ENCODE results near the gene CFAP157.

Gene CFAP157

DNA sequence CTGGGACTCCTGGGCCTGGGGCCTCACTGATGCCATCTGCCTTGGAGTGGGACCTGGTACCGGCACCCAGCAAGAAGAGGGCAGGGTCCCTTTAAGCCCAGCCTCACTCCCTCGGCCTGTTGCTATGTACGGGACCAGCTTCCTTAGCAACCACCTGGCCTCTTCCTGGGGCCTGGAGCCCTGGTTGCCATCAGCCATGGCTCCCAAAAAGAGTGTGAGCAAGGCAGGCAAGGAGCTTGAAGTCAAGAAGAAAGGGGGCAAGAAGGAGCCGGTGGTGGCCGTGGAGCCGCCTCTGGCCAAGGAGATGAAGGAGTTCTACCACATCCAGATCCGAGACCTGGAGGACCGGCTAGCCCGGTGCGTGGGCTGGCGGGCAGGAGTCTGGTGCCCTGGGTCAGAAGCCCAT lies at the start of gene CFAP157:
Gene CFAP157, plus strand, starts transcription at position 153 of the 406 bp plus-strand sequence. Its CDS starts 44 bp downstream, at position 197.
- Histone ChIP-seq H3K9me3 (ENCODE audit: low read depth, low read length) (no peaks in the 10 kb centered on the region), H3K36me3 (ENCODE audit: insufficient read depth, low read length) (no peaks in the 10 kb centered on the region), H3K27ac (no peak within 1 kb of the TSS), H3K4me3 (no peak within 1 kb of the TSS), H3K9ac (ENCODE audit: insufficient read length) (no peak within 1 kb of the TSS)
- no peak for DNase-seq (ENCODE audit: low read depth, low spot score)
- TF ChIP-seq EZH2 (IDR thresholded peaks at IDR 0.05) (no peak), POLR2AphosphoS5 (IDR thresholded peaks at IDR 0.05; ENCODE audit: borderline replicate concordance, low read depth, low read length) (no peak)

DNA sequence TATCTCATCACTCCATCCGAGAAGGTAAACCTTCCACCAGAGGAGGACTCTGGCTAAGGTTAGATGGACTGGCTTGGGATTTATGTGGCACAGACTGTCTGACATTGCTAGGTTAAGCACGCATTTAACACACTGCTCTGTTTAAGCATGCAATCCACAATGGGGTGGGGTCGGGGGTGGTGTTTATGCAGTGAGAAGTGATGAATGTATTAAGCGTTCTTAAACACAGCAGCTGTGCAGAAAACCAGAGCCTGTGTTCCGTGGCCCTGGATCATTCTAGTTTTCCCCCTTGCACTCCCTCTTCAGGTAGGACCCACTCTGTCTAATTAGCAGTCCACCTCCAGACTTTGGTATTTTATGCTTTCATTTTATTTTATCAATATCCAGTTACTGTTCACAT lies 48.4 kb upstream of the CFAP157 start:
- DNase-seq (ENCODE audit: low read depth, low spot score): no peak
- no peaks in the 10 kb centered on the region for H3K36me3 ChIP-seq (ENCODE audit: insufficient read depth, low read length)

DNA sequence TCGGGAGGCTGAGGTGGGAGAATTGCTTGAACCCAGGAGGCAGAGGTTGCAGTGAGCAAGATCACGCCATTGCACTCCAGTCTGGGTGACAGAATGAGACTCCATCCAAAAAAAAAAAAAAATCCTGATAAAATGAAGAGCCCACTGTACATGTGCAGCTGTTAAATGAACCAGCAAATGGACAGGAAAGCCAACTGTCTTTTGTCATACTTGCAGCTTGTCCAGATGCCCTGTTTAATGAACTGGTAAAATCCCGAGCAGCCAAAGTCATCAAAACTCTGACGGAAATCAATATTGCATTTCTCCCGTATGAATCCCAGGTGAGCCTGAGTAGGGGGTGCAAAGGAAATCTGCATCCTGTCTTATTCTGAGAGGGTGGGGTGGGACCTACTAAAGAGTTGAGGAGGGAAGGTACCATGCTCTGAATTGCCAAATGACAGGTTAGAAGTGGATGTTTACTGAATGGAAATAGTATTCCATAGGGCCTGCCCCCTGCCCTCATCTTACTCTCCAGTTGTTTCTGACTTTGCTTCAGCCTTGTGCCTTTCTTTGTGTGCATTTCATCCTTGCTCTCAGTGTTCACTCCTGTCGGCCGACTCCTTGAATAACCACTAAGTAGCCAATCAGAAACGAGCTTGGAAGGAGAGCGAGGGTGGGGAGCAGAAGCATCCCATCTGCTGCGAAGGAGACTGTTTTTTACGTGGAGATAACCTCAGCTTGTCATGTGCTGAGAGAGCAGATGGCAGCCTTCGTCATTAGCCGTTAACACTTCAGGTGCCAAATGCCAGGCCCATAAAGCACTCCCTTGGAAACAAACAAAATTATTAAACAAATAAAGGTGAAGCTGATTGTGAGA lies 45.7 kb upstream of the CFAP157 start:
- Histone ChIP-seq H3K9me3 (ENCODE audit: low read depth, low read length) (no peaks in the 10 kb centered on the region), H3K27ac (no peak overlapping the region), H3K4me3 (no peak overlapping the region), H3K36me3 (ENCODE audit: insufficient read depth, low read length) (no peaks in the 10 kb centered on the region), H3K9ac (ENCODE audit: insufficient read length) (no peak overlapping the region)
- TF ChIP-seq FOXP2 (optimal IDR thresholded peaks at IDR 0.05; ENCODE audit: control extremely low read depth, extremely low read length, insufficient read depth): no peak
- no peak for TF ChIP-seq POLR2AphosphoS5 (IDR thresholded peaks at IDR 0.05; ENCODE audit: borderline replicate concordance, low read depth, low read length)
- TF ChIP-seq EZH2 (IDR thresholded peaks at IDR 0.05): no peak
- DNase-seq (ENCODE audit: low read depth, low spot score): no peak

More for the DNA sequence above, 48.4 kb upstream of the CFAP157 start:
- H3K27ac ChIP-seq: no peak overlapping the region
- no peak overlapping the region for H3K4me3 ChIP-seq
- no peak for TF ChIP-seq POLR2AphosphoS5 (IDR thresholded peaks at IDR 0.05; ENCODE audit: borderline replicate concordance, low read depth, low read length)
- TF ChIP-seq FOXP2 (optimal IDR thresholded peaks at IDR 0.05; ENCODE audit: control extremely low read depth, extremely low read length, insufficient read depth): no peak
- no peak for TF ChIP-seq EZH2 (IDR thresholded peaks at IDR 0.05)
- H3K9me3 ChIP-seq (ENCODE audit: low read depth, low read length): no peaks in the 10 kb centered on the region
- H3K9ac ChIP-seq (ENCODE audit: insufficient read length): no peak overlapping the region

DNA sequence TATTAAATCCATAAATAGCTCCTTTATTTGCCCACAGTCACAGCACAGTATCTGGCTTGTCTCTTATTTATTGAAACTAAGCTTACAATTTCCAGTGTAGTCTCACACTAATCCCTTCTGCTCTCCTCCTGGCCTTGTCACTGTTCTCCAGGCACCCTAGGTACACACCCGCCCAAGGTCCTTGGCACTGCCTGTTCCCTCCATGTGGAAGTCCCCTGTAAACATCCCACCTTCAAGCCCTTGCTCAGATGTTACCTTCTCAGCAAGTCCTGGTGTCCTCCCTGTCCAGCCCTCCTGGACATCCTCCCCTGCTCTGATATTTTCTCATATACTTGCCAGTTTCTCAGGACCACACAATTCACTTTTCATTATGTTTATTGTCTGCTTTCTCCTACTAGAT lies 44.2 kb upstream of the CFAP157 start:
- H3K27ac ChIP-seq: no peak overlapping the region
- H3K9me3 ChIP-seq (ENCODE audit: low read depth, low read length): no peaks in the 10 kb centered on the region
- H3K4me3 ChIP-seq: no peak overlapping the region
- no peaks in the 10 kb centered on the region for H3K36me3 ChIP-seq (ENCODE audit: insufficient read depth, low read length)
- H3K9ac ChIP-seq (ENCODE audit: insufficient read length): no peak overlapping the region
- TF ChIP-seq POLR2AphosphoS5 (IDR thresholded peaks at IDR 0.05; ENCODE audit: borderline replicate concordance, low read depth, low read length) (no peak), EZH2 (IDR thresholded peaks at IDR 0.05) (no peak), FOXP2 (optimal IDR thresholded peaks at IDR 0.05; ENCODE audit: control extremely low read depth, extremely low read length, insufficient read depth) (no peak)
- DNase-seq (ENCODE audit: low read depth, low spot score): no peak

DNA sequence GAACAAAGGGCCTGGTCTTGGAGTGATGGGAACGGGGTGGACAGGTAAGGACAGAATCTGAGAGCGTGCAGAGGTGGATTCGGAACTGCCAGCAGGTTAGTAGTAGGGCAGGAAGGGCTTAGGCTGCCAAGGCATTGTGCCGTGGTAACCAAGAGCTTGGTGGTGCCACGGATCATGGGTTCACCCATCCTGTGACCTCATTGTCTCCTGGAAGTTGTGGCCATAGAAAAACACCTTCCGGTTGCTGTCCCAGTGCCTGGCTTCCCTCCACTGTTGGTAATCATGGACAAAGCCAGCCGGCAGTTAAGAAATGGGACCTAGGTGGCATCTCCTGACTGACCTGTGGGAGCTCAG lies 42.5 kb upstream of the CFAP157 start:
- no peak overlapping the region for H3K9ac ChIP-seq (ENCODE audit: insufficient read length)
- no peak overlapping the region for H3K27ac ChIP-seq
- no peaks in the 10 kb centered on the region for H3K9me3 ChIP-seq (ENCODE audit: low read depth, low read length)
- no peak for TF ChIP-seq POLR2AphosphoS5 (IDR thresholded peaks at IDR 0.05; ENCODE audit: borderline replicate concordance, low read depth, low read length)
- TF ChIP-seq EZH2 (IDR thresholded peaks at IDR 0.05): no peak
- TF ChIP-seq FOXP2 (optimal IDR thresholded peaks at IDR 0.05; ENCODE audit: control extremely low read depth, extremely low read length, insufficient read depth): no peak
- no peak overlapping the region for H3K4me3 ChIP-seq
- no peak for DNase-seq (ENCODE audit: low read depth, low spot score)
- no peaks in the 10 kb centered on the region for H3K36me3 ChIP-seq (ENCODE audit: insufficient read depth, low read length)

DNA sequence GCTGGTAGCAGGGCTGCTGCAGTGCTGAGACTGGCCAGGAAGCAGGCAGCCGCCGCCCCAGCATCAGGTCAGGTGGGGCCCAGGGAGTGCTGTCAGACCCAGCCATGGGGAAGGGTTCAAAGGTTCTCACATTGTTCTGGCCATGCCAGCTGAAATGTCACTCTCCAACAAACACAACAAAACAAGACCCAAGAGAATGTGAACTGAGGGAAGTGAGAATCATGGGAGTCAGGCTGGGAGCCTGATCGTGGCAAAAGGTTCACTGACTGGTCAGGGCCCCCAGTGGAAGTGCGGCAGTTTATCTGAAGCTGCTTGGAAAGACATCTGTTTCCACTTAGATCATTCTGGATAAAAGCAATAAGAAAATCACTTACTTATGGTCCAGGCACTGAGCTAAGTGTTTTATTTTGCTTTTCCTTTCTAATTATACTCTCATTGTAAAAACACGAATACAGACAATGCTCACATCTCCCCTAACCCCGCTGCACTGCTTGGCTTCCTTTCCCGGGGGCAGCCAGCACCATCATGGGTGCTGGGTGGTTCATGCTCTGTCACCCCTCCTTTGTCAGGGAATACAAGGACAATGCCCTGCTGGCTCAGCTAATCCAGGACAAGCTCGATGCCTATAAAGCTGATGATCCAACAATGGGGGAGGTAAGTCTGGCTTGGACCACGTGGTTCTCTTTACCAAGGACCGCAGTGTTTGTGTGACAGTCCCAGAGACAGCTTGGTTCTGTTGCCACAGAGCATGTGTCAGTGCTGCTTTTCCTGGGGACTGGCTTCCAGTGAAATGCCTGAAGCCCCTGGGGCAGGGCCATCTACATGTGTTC lies 41.9 kb upstream of the CFAP157 start:
- Histone ChIP-seq H3K36me3 (ENCODE audit: insufficient read depth, low read length) (no peaks in the 10 kb centered on the region), H3K9ac (ENCODE audit: insufficient read length) (no peak overlapping the region), H3K27ac (no peak overlapping the region), H3K4me3 (0 out of 2 replicates have a peak overlapping the region, but pooled peaks have one; percentile 3), H3K9me3 (ENCODE audit: low read depth, low read length) (no peaks in the 10 kb centered on the region)
- DNase-seq (ENCODE audit: low read depth, low spot score): no peak
- no peak for TF ChIP-seq EZH2 (IDR thresholded peaks at IDR 0.05)
- TF ChIP-seq FOXP2 (optimal IDR thresholded peaks at IDR 0.05; ENCODE audit: control extremely low read depth, extremely low read length, insufficient read depth): peak; percentile 27

DNA sequence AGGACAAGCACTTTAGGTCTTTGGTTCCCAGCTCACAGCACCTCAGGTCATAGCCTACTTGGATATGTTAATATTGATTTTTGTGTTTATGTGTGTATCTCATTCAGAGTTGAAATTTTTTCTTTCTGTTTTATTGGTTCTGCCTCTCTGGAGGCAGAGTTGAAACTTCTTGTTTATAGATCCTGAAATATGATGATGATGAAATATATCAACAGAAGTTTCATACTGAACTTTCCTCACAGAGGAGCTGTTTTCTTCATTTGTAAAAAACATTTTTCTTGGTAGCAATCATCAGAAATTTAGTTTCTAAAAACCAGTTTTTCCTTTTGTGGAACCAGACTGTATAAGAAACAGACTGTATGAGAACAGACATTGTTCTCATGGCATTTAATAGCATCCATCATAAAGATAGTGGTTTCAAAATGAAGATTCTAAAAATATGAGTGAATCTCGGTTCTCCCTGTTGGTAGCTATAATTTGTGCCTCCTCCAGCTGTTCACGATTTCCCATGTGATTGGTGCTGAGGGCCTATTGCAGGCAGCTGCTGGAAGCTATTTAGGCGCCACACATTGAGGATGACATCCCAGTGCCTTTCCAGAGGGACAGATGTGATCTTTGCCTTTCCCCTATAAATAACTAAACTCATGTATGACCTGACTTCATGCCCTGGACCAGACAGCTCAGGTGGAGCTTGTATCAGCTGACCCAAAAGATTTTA lies 39.5 kb upstream of the CFAP157 start:
- DNase-seq (ENCODE audit: low read depth, low spot score): no peak
- Histone ChIP-seq H3K9me3 (ENCODE audit: low read depth, low read length) (no peaks in the 10 kb centered on the region), H3K9ac (ENCODE audit: insufficient read length) (peak overlapping the region; percentile 16), H3K4me3 (no peak overlapping the region), H3K36me3 (ENCODE audit: insufficient read depth, low read length) (no peaks in the 10 kb centered on the region), H3K27ac (no peak overlapping the region; the same call in 1 of the 2 replicates)
- no peak for TF ChIP-seq EZH2 (IDR thresholded peaks at IDR 0.05)
- TF ChIP-seq FOXP2 (optimal IDR thresholded peaks at IDR 0.05; ENCODE audit: control extremely low read depth, extremely low read length, insufficient read depth): no peak
- TF ChIP-seq POLR2AphosphoS5 (IDR thresholded peaks at IDR 0.05; ENCODE audit: borderline replicate concordance, low read depth, low read length): no peak

DNA sequence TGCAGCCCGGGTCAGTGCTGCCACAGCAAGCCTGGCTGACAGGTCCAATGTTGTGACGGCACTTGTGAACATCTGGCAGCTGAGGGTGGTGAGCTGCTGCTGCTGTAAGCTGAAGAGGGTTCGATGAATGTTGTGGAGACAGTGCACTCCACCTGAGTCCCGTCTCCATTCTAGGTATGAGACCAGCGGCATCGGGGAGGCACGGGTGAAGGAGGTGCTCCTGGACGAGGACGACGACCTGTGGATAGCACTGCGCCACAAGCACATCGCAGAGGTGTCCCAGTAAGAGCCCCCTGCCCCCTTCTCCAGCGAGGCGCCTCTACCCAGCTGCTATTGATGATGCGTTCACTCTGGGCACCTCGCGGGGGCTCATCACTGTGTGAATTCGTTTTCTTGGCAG lies 38.9 kb upstream of the CFAP157 start:
- H3K9me3 ChIP-seq (ENCODE audit: low read depth, low read length): no peaks in the 10 kb centered on the region
- no peaks in the 10 kb centered on the region for H3K36me3 ChIP-seq (ENCODE audit: insufficient read depth, low read length)
- no peak for TF ChIP-seq FOXP2 (optimal IDR thresholded peaks at IDR 0.05; ENCODE audit: control extremely low read depth, extremely low read length, insufficient read depth)
- no peak for TF ChIP-seq EZH2 (IDR thresholded peaks at IDR 0.05)
- TF ChIP-seq POLR2AphosphoS5 (IDR thresholded peaks at IDR 0.05; ENCODE audit: borderline replicate concordance, low read depth, low read length): no peak
- no peak for DNase-seq (ENCODE audit: low read depth, low spot score)
- no peak overlapping the region for H3K4me3 ChIP-seq
- no peak overlapping the region for H3K9ac ChIP-seq (ENCODE audit: insufficient read length)
- no peak overlapping the region for H3K27ac ChIP-seq
